A549 (cell line): ENCODE results near the gene MAD2L1. TPM values are rescaled to one million over a fixed set of nuclear protein-coding genes. Genes with fewer than 3 reads are reported as not detected.
A peak's percentile ranks its signal among the peaks of the same experiment; 100 is the strongest.

ENCODE experiments used
- ATAC-seq, 2 experiments: fragments of 200-7000 bp in 1 of 2; fragments of >200 bp in 1 of 2; cut with Nextera tagmentation in 1 of 2; cut with Tn5 transposase in 1 of 2; 3 replicates each; pipeline versions ENCODE4 v1.8.0 to v1.9.1; 2018 to 2020; ENCODE audit warnings: mild to moderate bottlenecking in 1 of 2, moderate library complexity in 1 of 2
- CTCF ChIA-PET: fragments of 300-600 bp; sonication (Branson Sonifier 250); formaldehyde crosslinking; extraction: SDS; loops from one replicate; lab custom pipeline; 2021; ENCODE audit warnings: antibody characterized with exemption, inconsistent platforms; lab: Yijun Ruan, JAX
- POLR2A ChIA-PET: fragments of 350-600 bp; formaldehyde crosslinking; extraction: SDS; loops from one replicate; lab custom pipeline; 2021; ENCODE audit warnings: antibody characterized with exemption, inconsistent platforms; lab: Yijun Ruan, JAX
- DNase-seq, 2 experiments: peaks; one replicate each; pipeline versions ENCODE4 v3.0.0 to v3.0.0-alpha.2; 2011 to 2016; ENCODE audit warnings: low read depth in 1 of 2, low spot score in 1 of 2
- FAIRE-seq: peaks from 2 replicates; lab custom pipeline; 2011; peaks lifted over from hg19 to GRCh38; lab: Jason Lieb, UNC
- H3K27ac ChIP-seq, 2 experiments: fragments of >200 bp; sonication (Bioruptor Twin); formaldehyde crosslinking; 3 replicates each; pipeline ENCODE4 v1.5.1; 2016 to 2017
- H3K4me1 ChIP-seq: fragments of >200 bp; sonication (Bioruptor Twin); formaldehyde crosslinking; 3 replicates; pipeline ENCODE4 v1.6.1; 2016
- H3K4me2 ChIP-seq: fragments of >200 bp; sonication (Bioruptor Twin); formaldehyde crosslinking; 3 replicates; pipeline ENCODE4 v1.6.1; 2016
- H3K4me3 ChIP-seq: fragments of >200 bp; sonication (Bioruptor Twin); formaldehyde crosslinking; 3 replicates; pipeline ENCODE4 v1.5.1; 2016
- H3K9me3 ChIP-seq: fragments of >200 bp; sonication (Bioruptor Twin); formaldehyde crosslinking; 3 replicates; pipeline ENCODE4 v1.6.1; 2016
- ATOH8 ChIP-seq: fragments of 250-450 bp; sonication (Bioruptor Pico); IDR thresholded peaks from 2 replicates; pipeline ENCODE4 v1.5.0; 2020; ENCODE audit warnings: low read depth, mild to moderate bottlenecking, moderate library complexity
- CBX2 ChIP-seq: fragments of 200-600 bp; sonication (generic); IDR thresholded peaks from 2 replicates; pipeline ENCODE4 v1.6.1; 2016; ENCODE audit warnings: low read depth, mild to moderate bottlenecking, borderline replicate concordance
- CEBPB ChIP-seq, 2 experiments: fragments of >200 bp in 1 of 2; sonication (Bioruptor Twin) in 1 of 2; formaldehyde crosslinking in 1 of 2; IDR thresholded peaks; 2 replicates each; pipeline ENCODE4 v1.6.1; 2012 to 2016
- CHD2 ChIP-seq: fragments of 150-350 bp; IDR thresholded peaks from 2 replicates; pipeline ENCODE4 v1.6.1; 2014; ENCODE audit warnings: low read length; ENCODE audit not compliant: partially characterized antibody
- EP300 ChIP-seq, 2 experiments: fragments of >200 bp; sonication (Bioruptor Twin); formaldehyde crosslinking; IDR thresholded peaks; 2 replicates in 1 of 2; 3 replicates in 1 of 2; pipeline ENCODE4 v1.6.1; 2016 to 2017
- HES2 ChIP-seq: fragments of >200 bp; sonication (Bioruptor Twin); formaldehyde crosslinking; IDR thresholded peaks from 2 replicates; pipeline ENCODE4 v1.6.1; 2016
- HMGXB4 ChIP-seq: fragments of 250-450 bp; sonication (Bioruptor Pico); IDR thresholded peaks from 2 replicates; pipeline ENCODE4 v1.5.0; 2021; ENCODE audit warnings: mild to moderate bottlenecking, moderate library complexity, borderline replicate concordance
- HOXA7 ChIP-seq: fragments of 250-450 bp; sonication (Bioruptor Pico); IDR thresholded peaks from 2 replicates; pipeline ENCODE4 v1.5.0; 2020; ENCODE audit warnings: mild to moderate bottlenecking, moderate library complexity
- HOXB13 ChIP-seq: fragments of 250-450 bp; sonication (Bioruptor Pico); IDR thresholded peaks from 2 replicates; pipeline ENCODE4 v1.5.0; 2020; ENCODE audit warnings: low read depth, mild to moderate bottlenecking, moderate library complexity
- JUNB ChIP-seq: fragments of >200 bp; sonication (Bioruptor Twin); formaldehyde crosslinking; IDR thresholded peaks from 2 replicates; pipeline ENCODE4 v1.6.1; 2016
- KDM1A ChIP-seq: fragments of 200-600 bp; sonication (generic); IDR thresholded peaks from 2 replicates; pipeline ENCODE4 v1.6.1; 2016; ENCODE audit warnings: low read depth, mild to moderate bottlenecking
- KDM5A ChIP-seq: fragments of 200-600 bp; sonication (generic); IDR thresholded peaks from 2 replicates; pipeline ENCODE4 v1.6.1; 2016; ENCODE audit warnings: antibody characterized with exemption, mild to moderate bottlenecking
- MAX ChIP-seq: IDR thresholded peaks from 2 replicates; pipeline ENCODE4 v1.6.1; 2012
- PBX3 ChIP-seq: IDR thresholded peaks from 2 replicates; pipeline ENCODE4 v1.6.1; 2012
- POLR2A ChIP-seq: IDR thresholded peaks from 2 replicates; pipeline ENCODE4 v1.6.1; 2012; ENCODE audit warnings: mild to moderate bottlenecking, low read length
- RCOR1 ChIP-seq: fragments of 150-350 bp; IDR thresholded peaks from 2 replicates; pipeline ENCODE4 v1.6.1; 2014; ENCODE audit warnings: antibody characterized with exemption, low read length, low read depth
- RNF2 ChIP-seq: fragments of 200-600 bp; sonication (generic); IDR thresholded peaks from 2 replicates; pipeline ENCODE4 v1.6.1; 2016; ENCODE audit warnings: low read depth, mild to moderate bottlenecking, antibody characterized with exemption, moderate library complexity, borderline replicate concordance
- TFCP2L1 ChIP-seq: fragments of 250-450 bp; sonication (Bioruptor Pico); IDR thresholded peaks from 2 replicates; pipeline ENCODE4 v1.5.0; 2021; ENCODE audit warnings: mild to moderate bottlenecking
- WGBS: methylation state at CpG from one replicate; pipeline ENCODE4 v1.1.6; 2017; ENCODE audit errors: missing lambda C conversion rate; 5-methylcytosine and 5-hydroxymethylcytosine counted together
- polyA plus RNA-seq, 4 experiments: library from polyadenylated mRNA; depleted of rRNA in 3 of 4; stranded (reverse); fragments of >200 nt; fragmentation: RNase III in 1 of 4; extraction: RNeasy Plus Mini Kit Qiagen cat#74134 plus additional on column Dnase treatment in 1 of 4; gene quantifications; 2 replicates in 3 of 4; 3 replicates in 1 of 4; pipeline ENCODE4 v1.2.3, GENCODE V29; 2011 to 2017

Gene MAD2L1
- polyA plus RNA-seq, 2 of the 4 experiments (the other 2 are of a cell fraction) = 65.3 to 77.8 TPM

GRCh38 chr4:120109406-120109805 lies 42.8 kb upstream of the MAD2L1 start:
- POLR2A ChIA-PET = no interaction called here
- no peak for ATAC-seq
- no peak for DNase-seq
- CTCF ChIA-PET = no interaction called here
- Histone ChIP-seq H3K4me2 (no peak overlapping the region), H3K9me3 (no peaks in the 10 kb centered on the region), H3K27ac (no peak overlapping the region), H3K4me1 (no peaks in the 10 kb centered on the region), H3K4me3 (no peak overlapping the region)
- no peak for FAIRE-seq
- TF ChIP-seq KDM1A (no peak), RNF2 (no peak), CEBPB (IDR thresholded peaks at IDR 0.05) (no peak), CBX2 (no peak), POLR2A (no peak), ATOH8 (CRISPR knock-in tag) (no peak), HES2 (no peak), TFCP2L1 (no peak), PBX3 (no peak)

- no peak for DNase-seq
- FAIRE-seq = no peak
- no peak overlapping the region for H3K4me2 ChIP-seq
- ChIA-PET POLR2A (no interaction called here), CTCF (no interaction called here)
- WGBS = 3% methylated on average over 1 of the region's 1 CpG
- no peak for ATAC-seq
- no peak overlapping the region for H3K4me3 ChIP-seq
- no peak overlapping the region for H3K27ac ChIP-seq
- no peaks in the 10 kb centered on the region for H3K4me1 ChIP-seq
- no peaks in the 10 kb centered on the region for H3K9me3 ChIP-seq
- no peak for TF ChIP-seq JUNB
Measured at GRCh38 chr4:120105472-120105871, 38.8 kb upstream of the MAD2L1 start.

GRCh38 chr4:120096508-120097297 lies 30.1 kb upstream of the MAD2L1 start:
- Histone ChIP-seq H3K9me3 (no peaks in the 10 kb centered on the region), H3K4me2 (0 out of 3 replicates have a peak overlapping the region, but pooled peaks have one; percentile 19), H3K4me3 (no peak overlapping the region), H3K27ac (no peak overlapping the region), H3K4me1 (no peaks in the 10 kb centered on the region)
- DNase-seq (peak in 1 of 2 experiments; percentile 8), ATAC-seq (no peak), FAIRE-seq (no peak)
- TF ChIP-seq PBX3 = no peak
- no peak for TF ChIP-seq MAX
- no peak for TF ChIP-seq KDM5A
- no peak for TF ChIP-seq CEBPB (IDR thresholded peaks at IDR 0.05)
- no peak for TF ChIP-seq RNF2
- no peak for TF ChIP-seq EP300 (IDR thresholded peaks at IDR 0.05)
- TF ChIP-seq RCOR1 = no peak
- TF ChIP-seq CBX2 = no peak
- no peak for TF ChIP-seq TFCP2L1
- no peak for TF ChIP-seq HMGXB4 (CRISPR knock-in tag)
- no peak for TF ChIP-seq CHD2
- TF ChIP-seq HOXA7 (CRISPR knock-in tag) = no peak
- no peak for TF ChIP-seq HOXB13
- no peak for TF ChIP-seq ATOH8 (CRISPR knock-in tag)
- CTCF ChIA-PET = no interaction called here
- POLR2A ChIA-PET = no interaction called here
- 5% methylated on average over 2 of the region's 2 CpGs for WGBS
